ENCODE results near the gene ELAVL4.

ELAVL4 gene

DNA sequence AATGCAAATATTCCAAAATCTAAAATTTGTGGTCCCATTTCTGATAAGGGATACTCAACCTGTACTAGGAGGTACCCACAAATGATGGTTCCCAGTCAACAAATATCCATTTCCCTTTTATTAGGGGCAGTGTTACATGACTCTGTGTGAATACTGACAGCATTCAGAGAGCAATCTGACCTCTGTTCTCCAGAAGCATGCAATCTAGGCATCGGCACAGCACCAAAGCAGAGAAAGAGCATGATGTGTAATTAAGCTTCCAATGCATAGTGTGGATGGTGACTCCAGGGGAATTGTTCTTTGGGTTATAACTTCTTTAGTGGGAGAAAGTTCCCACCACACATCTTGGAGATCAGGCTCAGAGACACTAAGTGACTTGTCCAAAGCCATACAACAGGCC, 71.6 kb downstream of the ELAVL4 start:
- no peak for DNase-seq (ENCODE audit: low read depth)

DNA sequence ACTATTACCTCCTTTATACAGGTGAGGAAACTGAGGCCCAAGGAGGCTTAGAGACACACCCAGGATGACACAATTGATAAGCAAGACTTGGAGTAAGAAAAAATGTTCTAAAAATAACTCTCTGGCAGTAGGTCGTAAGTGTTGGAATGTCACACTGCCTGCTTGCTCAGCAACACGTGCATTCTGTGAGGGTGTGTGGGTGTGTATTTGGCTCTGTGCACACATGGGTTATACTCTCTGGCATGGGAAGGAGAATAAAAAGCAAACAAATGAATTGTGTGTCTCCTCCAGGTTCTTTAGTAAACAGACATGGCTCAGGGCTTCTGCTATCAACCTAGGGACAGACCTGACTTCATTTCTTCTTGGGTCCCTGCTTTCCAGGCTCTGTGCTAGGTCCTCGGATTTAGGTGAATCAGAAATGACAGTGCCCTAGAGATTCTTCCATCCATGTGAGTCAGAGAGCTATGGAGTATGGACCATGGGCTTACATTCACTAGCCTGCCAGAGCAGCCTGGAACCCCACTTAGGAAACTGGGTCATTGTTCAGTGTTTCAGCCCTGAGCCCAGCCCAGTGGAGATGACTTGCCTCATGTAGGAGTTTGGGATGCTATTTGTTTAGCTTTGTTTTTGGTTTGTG, 72.4 kb downstream of the ELAVL4 start:
- DNase-seq (ENCODE audit: low read depth) = no peak

- no peak for DNase-seq (ENCODE audit: low read depth)
Measured at GRCh38 chr1:50183378-50184133, 74.8 kb downstream of the ELAVL4 start.

DNA sequence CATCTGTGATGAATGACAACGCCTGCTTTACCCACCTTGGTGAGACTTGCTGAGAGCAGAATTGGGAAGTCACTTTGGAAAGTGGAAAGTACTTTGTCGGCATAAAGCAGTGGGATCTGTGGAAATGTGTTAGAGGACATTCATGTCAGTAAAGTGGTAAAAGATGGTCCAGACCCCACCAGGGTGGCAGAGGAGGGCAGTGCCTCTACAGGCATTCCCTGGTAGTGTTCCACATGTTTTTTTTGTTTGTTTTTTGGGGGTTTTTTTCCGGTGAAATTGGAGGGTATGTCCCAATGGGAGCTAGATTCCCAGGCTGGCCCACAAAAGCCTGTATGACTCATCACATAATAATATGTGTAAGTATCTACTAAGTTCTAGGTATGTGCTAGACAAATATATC, 80.6 kb downstream of the ELAVL4 start:
- no peak for DNase-seq (ENCODE audit: low read depth)

GRCh38 chr1:50193002-50193401, 84.3 kb downstream of the ELAVL4 start:
- DNase-seq (ENCODE audit: low read depth) = no peak

DNA sequence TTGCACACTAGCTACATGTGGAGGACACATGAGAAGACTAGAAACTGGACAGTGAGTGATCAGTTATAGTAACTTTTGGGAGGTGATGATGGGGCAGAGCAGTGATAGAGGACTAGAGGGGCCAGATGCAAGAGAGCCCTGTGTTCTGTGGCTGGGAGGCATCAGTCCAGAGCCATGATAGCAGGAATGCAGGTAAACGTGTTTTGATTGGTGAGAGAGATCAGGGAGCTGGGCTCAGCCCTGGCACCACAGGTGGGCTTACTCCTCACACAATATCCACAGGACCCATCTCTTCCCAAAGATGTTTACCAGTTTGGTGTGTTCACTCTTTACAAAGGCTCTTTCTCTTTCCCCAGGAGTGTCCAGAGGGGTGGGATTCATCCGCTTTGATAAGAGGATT, 86.5 kb downstream of the ELAVL4 start:
- no peak for DNase-seq (ENCODE audit: low read depth)

DNA sequence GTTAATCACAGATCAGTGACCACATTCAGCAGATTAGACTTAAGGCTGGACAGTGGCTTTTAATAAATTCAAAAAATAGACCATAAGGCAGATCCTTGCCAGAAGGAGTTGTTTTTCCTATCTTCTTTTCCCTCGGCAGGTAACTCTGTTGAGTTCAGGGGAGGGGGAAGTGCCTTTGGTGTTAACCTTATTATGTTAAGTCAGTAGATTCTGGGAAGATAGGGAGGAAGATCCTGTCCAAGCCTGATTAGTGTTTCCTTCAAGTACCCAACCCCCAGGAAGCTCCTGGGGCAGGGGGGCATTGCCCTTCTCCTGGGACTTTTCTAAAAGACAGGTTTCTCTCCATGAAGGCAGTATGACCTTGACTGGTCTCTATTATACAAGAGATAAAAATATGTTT, 87.4 kb downstream of the ELAVL4 start:
- DNase-seq (ENCODE audit: low read depth) = no peak

GRCh38 chr1:50197216-50197615, 88.5 kb downstream of the ELAVL4 start:
- DNase-seq (ENCODE audit: low read depth) = no peak

DNA sequence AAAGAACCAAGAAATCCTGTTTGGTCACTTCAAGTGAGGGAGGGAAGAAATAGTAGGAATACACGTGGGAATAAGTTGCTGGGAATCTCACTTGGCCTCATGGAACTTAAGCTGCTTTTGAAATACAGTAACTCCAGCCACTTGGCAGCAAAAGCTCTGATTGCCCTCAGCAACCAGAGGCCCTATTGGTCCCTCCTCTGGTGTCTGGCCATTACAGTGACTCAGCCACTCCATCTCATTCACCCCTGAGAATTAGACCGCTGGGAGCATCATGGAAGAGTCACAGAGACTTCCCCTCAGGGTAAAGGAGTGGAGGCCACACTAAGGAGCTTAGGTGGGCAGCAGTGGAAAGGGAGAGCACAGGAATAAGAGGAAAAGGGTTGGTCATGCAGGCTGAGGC, 99.6 kb downstream of the ELAVL4 start:
- no peak for DNase-seq (ENCODE audit: low read depth)

DNA sequence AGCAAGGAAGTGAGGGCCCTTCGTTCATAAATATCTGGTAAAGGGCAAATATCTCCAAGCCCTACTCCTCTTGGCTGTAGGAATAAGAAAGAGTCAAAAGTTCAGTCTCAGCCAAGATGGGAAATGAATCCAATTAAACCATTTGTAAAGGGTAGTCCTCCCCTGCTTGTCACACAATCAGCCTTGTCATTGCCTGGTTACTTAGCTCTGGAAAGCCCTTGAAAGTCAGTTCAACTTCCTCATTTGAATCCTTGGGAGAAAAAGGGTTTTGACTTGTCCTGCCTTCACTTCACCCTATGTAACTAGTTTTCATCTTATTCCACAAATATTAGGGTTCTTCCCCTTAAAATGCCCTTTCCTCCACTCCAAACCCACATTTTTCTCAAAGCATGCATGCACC, 100.0 kb downstream of the ELAVL4 start:
- no peak for DNase-seq (ENCODE audit: low read depth)

DNA sequence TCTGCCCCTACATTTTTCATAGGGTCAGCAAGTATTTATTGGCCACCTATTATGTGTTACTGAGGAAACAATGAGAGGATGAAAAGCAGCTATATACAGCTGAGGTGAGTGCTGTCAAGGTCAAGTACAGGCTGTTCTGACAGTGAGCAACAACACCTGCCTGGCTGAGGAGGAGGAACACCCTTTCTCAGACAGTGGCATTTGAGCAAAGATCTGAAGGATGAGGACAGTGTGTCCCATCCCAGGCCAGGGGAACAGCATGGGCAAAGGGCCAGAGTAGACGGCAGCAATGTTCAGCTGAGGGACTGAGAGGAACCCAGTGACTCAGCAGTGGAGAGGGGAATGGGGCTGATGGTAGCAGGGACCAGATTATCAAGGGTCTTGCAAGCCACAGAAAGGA, 101.0 kb downstream of the ELAVL4 start:
- no peak for DNase-seq (ENCODE audit: low read depth)

DNA sequence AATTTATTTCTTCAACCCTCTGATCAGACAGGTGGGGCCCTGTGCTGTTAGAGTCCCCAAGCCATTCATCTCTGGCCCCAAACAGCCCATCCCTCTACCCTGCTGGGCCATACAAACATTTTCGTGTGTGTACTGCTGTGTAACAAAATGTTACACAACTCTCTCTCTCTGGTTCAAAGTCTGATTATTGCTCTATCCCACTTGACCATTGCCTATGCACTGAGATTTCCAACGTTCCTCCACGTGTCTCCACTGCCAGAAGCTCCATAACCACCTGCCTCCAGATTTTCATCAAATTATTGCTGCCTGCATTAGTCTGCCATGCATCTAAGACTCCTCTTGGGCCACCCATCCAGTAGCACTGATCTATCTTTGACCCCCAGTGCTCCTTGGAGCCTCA, 104.8 kb downstream of the ELAVL4 start:
- DNase-seq (ENCODE audit: low read depth) = no peak

GRCh38 chr1:50214717-50215116, 106.0 kb downstream of the ELAVL4 start:
- no peak for DNase-seq (ENCODE audit: low read depth)

DNA sequence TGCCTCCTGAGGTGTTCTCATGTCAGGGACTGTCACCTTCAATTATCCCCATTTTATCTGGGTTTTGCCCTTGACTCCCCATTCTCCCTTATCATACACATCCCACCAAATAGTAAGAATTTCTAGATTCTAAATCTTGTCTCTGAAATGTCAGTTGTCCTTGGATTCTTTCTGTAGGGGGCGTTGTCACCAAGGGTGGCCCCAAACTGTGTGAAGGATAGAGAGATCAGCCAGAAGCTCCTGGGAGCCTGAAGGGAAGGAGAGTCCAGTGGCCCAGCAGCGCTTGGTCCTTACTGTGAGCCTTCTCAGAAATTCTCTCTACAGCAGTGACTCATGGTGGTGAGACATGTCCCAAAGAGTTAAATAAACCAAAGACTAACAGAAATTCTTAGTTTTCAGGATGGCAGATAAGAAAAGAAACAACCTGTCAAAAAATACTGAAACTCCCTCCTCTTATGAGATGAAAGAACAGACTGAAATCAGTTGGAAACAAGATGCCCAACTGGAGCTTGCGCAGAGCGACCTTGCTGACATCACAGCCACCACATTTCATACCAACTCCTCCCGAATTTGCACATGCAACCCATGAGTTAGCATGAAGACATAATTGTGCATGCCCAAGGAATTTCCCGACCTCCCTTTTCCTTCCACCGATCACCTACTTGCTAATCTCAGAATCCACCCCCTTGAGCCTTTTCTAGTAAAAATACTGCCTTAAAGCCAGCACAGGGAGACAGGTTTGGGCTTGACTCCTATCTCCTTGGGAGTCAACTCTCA, 109.8 kb downstream of the ELAVL4 start:
- DNase-seq (ENCODE audit: low read depth) = no peak

- DNase-seq (ENCODE audit: low read depth) = no peak
Measured at GRCh38 chr1:50228871-50229384, 120.2 kb downstream of the ELAVL4 start.

DNA sequence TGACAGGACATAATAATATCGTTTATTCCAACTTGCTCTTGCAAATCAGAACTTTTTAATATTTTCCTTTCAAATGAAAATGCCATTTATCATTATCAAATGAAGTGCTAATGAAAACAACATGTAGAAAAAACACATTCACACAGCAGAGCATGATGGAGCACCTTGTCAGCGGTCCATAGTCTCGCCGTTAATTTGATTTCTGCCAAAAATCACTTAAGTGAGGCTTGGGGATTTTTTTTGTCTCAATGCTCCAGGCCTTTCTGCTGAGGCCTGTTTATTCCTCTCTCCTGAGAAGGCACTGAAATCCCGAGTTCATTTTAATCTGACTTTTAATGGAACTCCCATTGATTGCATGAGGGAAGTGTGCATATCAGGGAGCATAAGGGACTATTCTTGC, 122.5 kb downstream of the ELAVL4 start:
- DNase-seq (ENCODE audit: low read depth) = no peak

DNA sequence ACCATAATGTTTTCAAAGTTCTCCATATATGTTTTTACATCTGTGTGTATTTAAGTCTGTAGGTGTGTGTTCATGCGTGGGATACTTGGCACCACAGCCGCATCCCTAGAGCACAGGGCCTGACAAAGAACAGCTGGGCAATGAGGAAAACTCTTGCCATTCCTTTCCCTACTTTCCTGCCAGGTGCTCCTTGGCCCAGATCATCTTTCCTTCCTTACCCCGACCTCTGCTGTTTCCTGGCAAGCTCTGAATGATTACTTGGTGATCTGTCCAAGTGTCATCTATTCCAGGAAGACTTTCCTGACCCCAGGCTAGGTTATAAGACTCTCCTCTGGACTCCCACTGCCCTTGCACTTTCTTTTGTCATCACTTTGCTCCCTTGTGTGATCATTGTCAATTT, 123.6 kb downstream of the ELAVL4 start:
- DNase-seq (ENCODE audit: low read depth) = no peak

DNA sequence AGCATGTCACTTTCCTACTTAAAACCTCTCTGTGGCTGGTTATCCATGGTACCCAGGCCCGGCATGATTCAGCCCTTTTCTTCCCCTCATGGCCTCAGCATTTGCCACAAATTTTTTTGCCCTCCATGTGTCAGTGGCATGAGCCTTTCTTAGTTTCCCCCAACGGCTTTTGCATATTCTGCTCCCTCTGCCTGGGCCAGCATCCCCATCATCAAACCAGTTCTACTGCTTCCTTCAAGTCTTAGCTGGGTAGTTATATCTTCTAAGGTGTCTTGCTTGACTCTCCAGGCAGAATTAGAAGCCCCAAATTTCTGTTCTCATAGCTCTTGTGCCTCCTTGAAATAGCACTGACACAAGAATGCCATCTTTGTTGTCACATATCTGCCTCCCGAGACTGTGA, 127.9 kb downstream of the ELAVL4 start:
- DNase-seq (ENCODE audit: low read depth) = no peak

DNA sequence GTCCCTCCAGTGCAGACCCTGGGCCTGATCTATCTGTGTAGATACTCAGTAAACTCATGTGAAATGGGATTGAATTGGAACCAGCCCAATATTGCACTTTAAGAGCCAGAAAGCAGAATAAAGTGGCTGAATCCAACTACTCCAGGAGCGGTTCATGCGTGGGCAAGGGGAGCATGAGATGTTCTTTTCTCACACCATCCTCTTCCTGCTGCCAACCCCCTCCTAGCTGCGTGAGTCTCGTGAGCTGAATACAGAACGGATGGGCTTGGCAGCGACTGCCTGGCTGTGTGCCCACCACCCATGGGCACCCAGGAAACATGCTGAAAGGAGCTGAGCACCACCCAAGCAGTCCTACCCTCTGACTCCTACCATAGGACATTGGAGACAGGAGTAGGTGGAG, 128.3 kb downstream of the ELAVL4 start:
- no peak for DNase-seq (ENCODE audit: low read depth)

- DNase-seq (ENCODE audit: low read depth) = no peak
Measured at GRCh38 chr1:50243939-50244338, 135.2 kb downstream of the ELAVL4 start.

DNA sequence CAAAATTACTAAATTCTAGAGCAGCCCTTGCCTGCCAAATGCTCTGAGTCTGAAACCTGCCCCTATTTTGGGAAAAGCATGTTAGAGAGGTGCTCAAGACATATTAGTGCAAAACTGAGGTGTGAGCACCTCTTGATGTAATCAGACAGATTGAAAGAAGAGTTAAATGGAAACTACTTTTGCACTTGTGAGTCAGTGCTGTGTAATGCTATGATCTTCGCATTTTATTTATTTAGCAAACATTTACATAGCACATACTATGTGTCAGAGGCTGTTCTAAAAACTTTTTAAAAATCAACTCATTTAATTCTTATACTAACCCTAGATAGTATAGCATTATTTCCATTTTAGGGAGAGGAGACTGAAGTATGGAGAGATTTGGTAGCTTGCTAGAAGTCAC, 138.1 kb downstream of the ELAVL4 start:
- no peak for DNase-seq (ENCODE audit: low read depth)

DNA sequence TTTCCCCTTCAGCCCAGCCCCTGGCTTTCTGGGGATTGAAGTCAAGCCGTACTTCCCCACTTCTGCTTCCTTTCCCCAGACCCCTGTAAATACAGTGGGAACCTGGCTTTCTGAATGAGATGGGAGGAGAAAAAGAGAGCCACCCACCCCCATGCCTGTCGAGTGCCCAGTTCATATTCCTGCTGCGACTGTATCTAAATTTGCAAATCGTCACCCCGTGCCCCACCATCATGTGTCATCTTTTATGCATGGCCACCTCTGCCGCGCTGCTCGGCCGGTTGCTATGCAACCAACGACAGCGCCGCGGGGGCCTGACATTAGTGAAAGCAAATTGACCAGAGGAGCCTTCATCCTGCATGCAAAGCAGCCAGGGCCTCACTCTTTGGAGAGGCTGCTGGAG, 143.0 kb downstream of the ELAVL4 start:
- DNase-seq (ENCODE audit: low read depth) = no peak

DNA sequence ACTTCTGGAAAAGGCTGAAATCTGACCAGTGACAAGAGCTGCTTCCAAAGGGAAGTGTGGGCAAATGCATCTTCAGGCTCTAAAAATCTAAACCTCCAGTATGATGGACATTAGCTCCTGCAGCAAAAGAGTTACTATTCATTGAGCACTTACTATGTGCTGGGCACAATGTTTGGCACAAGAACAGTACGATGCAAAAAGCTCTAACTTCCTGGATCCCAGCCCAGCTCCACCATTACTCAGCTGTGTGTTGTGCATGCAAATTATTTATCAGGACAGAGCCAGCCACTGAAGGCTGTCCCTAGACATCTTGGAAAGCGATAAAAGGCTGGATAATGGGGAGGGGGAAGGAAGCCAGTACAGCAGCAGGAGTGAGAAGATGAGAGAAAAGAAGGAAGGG, 143.5 kb downstream of the ELAVL4 start:
- DNase-seq (ENCODE audit: low read depth) = no peak

All from ELR (cell line).